ENCODE data around the gene STMN3. TPM values are rescaled to one million over a fixed set of nuclear protein-coding genes. Genes with fewer than 3 reads are reported as not detected.
A peak's percentile ranks its signal among the peaks of the same experiment; 100 is the strongest.

STMN3 gene
- total RNA-seq: 0.38 and 0.51 TPM in 2 replicates

- DNase-seq (ENCODE audit: low read depth in 2 of 2): peak; percentile 37 to 80
Observed at GRCh38 chr20:63653041-63653973, at the start of gene STMN3. Gene STMN3 (minus strand): TSS chr20:63653424. CDS start chr20:63653345, 79 bp downstream.

- DNase-seq (ENCODE audit: low read depth in 2 of 2): no peak
Observed at GRCh38 chr20:63702036-63702665, 48.9 kb upstream of the STMN3 start.

GRCh38 chr20:63701329-63702035, 48.3 kb upstream of the STMN3 start:
- no peak for DNase-seq (ENCODE audit: low read depth in 2 of 2)

- DNase-seq (ENCODE audit: low read depth in 2 of 2): no peak
Observed at GRCh38 chr20:63701051-63701328, 47.8 kb upstream of the STMN3 start.

GRCh38 chr20:63700199-63701050, 47.2 kb upstream of the STMN3 start:
- no peak for DNase-seq (ENCODE audit: low read depth in 2 of 2)

GRCh38 chr20:63699466-63700198, 46.4 kb upstream of the STMN3 start:
- DNase-seq (ENCODE audit: low read depth in 2 of 2): no peak

- DNase-seq (ENCODE audit: low read depth in 2 of 2): peak; percentile 65 to 93
Observed at GRCh38 chr20:63698739-63699465, 45.7 kb upstream of the STMN3 start.

- DNase-seq (ENCODE audit: low read depth in 2 of 2): no peak
Observed at GRCh38 chr20:63697868-63698545, 44.8 kb upstream of the STMN3 start.

GRCh38 chr20:63697357-63697867, 44.2 kb upstream of the STMN3 start:
- no peak for DNase-seq (ENCODE audit: low read depth in 2 of 2)

GRCh38 chr20:63696628-63697356, 43.6 kb upstream of the STMN3 start, which contains the start of gene TNFRSF6B:
Gene TNFRSF6B (plus strand): TSS chr20:63696652. CDS start chr20:63696768, 116 bp downstream.
- DNase-seq (ENCODE audit: low read depth in 2 of 2): no peak

GRCh38 chr20:63696306-63696627, 43.0 kb upstream of the STMN3 start:
- peak in 1 of 2 donors; percentile 44 for DNase-seq (ENCODE audit: low read depth in 2 of 2)

- no peak for DNase-seq (ENCODE audit: low read depth in 2 of 2)
Observed at GRCh38 chr20:63695424-63696305, 42.4 kb upstream of the STMN3 start.

GRCh38 chr20:63694584-63695423, 41.6 kb upstream of the STMN3 start:
- DNase-seq (ENCODE audit: low read depth in 2 of 2): no peak

- no peak for DNase-seq (ENCODE audit: low read depth in 2 of 2)
Observed at GRCh38 chr20:63693733-63694583, 40.7 kb upstream of the STMN3 start.

- DNase-seq (ENCODE audit: low read depth in 2 of 2): no peak
Observed at GRCh38 chr20:63693083-63693732, 40.0 kb upstream of the STMN3 start.

All from dermis microvascular lymphatic vessel endothelial cell (primary cell).